Fibroblast of skin of left biceps (primary cell): Measurements from ENCODE around the gene TMEM176A.
"Not testable (repeated sequence)": the region's sequence is repeated elsewhere in the genome, so short reads cannot be mapped to it uniquely, and the experiment has no call there.

Source experiments
- DNase-seq, 2 experiments: peaks; one replicate each; pipeline ENCODE4 v3.0.0-alpha.2; 2013; ENCODE audit warnings: low read depth in 2 of 2

The TMEM176A gene

GRCh38 chr7:150800581-150801241 lies at the start of gene TMEM176A:
TSS of gene TMEM176A (plus strand) at chr7:150800769. CDS start at chr7:150801551, 782 bp downstream.
- no peak for DNase-seq

GRCh38 chr7:150751702-150752101 lies 48.9 kb upstream of the TMEM176A start:
- DNase-seq, result no peak

- DNase-seq, result no peak
These were observed 47.3 kb upstream of the TMEM176A start for GRCh38 chr7:150753239-150753638.

GRCh38 chr7:150753826-150754603 lies 46.6 kb upstream of the TMEM176A start:
- DNase-seq, result no peak

GRCh38 chr7:150754951-150755350 lies 45.6 kb upstream of the TMEM176A start:
- no peak for DNase-seq

- no peak for DNase-seq
These were observed 45.0 kb upstream of the TMEM176A start for GRCh38 chr7:150755473-150756099.

GRCh38 chr7:150756166-150756565 lies 44.4 kb upstream of the TMEM176A start:
- no peak for DNase-seq

- no peak for DNase-seq
These were observed 43.7 kb upstream of the TMEM176A start for GRCh38 chr7:150756858-150757257.

- no peak for DNase-seq
These were observed 41.1 kb upstream of the TMEM176A start for GRCh38 chr7:150759479-150759878.

GRCh38 chr7:150766334-150766709 lies 34.2 kb upstream of the TMEM176A start:
- DNase-seq, result no peak

- DNase-seq, result no peak
These were observed 30.8 kb upstream of the TMEM176A start for GRCh38 chr7:150769768-150770167.

GRCh38 chr7:150774131-150774530 lies 26.4 kb upstream of the TMEM176A start:
- DNase-seq, result not testable (repeated sequence)

- no peak for DNase-seq
These were observed 22.4 kb upstream of the TMEM176A start for GRCh38 chr7:150778014-150778737.

GRCh38 chr7:150778738-150779301 lies 21.7 kb upstream of the TMEM176A start:
- DNase-seq, result peak in 1 of 2 experiments; percentile 29

- no peak for DNase-seq
These were observed 20.3 kb upstream of the TMEM176A start for GRCh38 chr7:150780292-150780691.

GRCh38 chr7:150781103-150781502 lies 19.5 kb upstream of the TMEM176A start:
- peak; percentile 57 to 58 for DNase-seq

- no peak for DNase-seq
These were observed 18.6 kb upstream of the TMEM176A start for GRCh38 chr7:150781961-150782360.

GRCh38 chr7:150784120-150784736 lies 16.3 kb upstream of the TMEM176A start:
- DNase-seq, result no peak

- no peak for DNase-seq
These were observed 15.6 kb upstream of the TMEM176A start for GRCh38 chr7:150784954-150785353.

GRCh38 chr7:150787321-150788281 lies 13.0 kb upstream of the TMEM176A start:
- DNase-seq, result peak in 1 of 2 experiments; percentile 2
